Ureter (tissue), 1 donor: ENCODE results near the gene SYNDIG1. TPM values are rescaled to one million over a fixed set of nuclear protein-coding genes. Genes with fewer than 3 reads are reported as not detected.
A peak's percentile ranks its signal among the peaks of the same experiment; 100 is the strongest.

Source experiments
- DNase-seq: peaks from one replicate; pipeline ENCODE4 v3.0.0-alpha.2; 2020; ENCODE audit warnings: low spot score
- total RNA-seq: library from RNA; stranded (reverse); gene quantifications from one replicate; pipeline ENCODE4 v1.2.4, GENCODE V29; 2023
- donor health status: DM: yes; HTN: yes; CAD: no.

SYNDIG1 gene
- total RNA-seq, 1 donor from 2014 or later = 4.6 TPM

- peak; percentile 37 for DNase-seq
These were observed 116.5 kb downstream of the SYNDIG1 start for GRCh38 chr20:24585796-24586522.

DNA sequence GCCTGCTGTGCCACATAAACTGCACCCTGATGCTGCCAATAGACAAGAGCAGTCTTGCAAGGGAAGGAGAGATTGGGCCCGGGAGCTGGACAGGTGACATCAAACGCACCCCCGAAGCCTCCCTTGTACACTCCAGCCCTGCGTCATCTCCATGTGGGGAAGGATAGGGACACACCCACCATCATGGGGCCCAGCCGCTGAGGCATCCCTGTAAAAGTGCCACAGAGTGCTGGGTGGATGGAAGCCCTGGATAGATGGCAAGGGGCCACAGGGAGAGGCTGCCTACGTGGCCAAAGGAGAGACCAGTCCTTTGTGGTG lies 117.1 kb downstream of the SYNDIG1 start:
- DNase-seq = peak; percentile 29

DNA sequence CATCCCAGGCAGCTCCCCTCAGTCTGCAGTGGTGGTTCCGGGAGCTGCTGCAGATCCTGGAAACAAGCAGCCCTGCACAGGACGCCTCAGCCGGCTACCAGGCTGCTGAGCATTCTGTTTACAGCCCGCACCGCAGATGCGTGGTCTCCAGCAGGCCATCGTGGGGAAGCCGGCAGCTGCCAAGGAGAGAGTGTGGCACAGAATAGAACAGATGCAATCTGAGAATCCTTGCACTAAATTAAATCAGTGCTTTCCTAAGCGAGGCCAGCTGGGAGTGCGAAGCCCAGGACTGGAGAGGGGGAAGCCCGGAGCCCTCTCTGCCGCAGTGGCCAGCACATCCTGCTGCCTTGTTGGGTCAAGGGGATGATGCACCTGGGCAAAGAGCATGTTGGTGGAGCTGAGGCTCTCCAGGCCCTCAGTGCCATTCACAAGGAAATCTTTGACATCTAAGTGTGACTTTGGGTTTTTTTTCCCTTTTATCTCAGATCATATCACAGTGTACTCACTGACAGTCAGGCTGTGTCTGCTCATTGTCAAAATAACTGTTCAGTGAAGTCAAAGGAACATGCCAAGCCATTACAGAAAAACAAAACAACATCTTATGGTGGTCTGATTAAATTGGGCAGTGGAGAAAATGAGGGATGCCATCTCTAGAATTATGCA lies 118.1 kb downstream of the SYNDIG1 start:
- peak; percentile 32 for DNase-seq

- peak; percentile 23 for DNase-seq
These were observed 118.7 kb downstream of the SYNDIG1 start for GRCh38 chr20:24588047-24588635.

- DNase-seq = no peak
These were observed 119.4 kb downstream of the SYNDIG1 start for GRCh38 chr20:24588725-24589340.

DNA sequence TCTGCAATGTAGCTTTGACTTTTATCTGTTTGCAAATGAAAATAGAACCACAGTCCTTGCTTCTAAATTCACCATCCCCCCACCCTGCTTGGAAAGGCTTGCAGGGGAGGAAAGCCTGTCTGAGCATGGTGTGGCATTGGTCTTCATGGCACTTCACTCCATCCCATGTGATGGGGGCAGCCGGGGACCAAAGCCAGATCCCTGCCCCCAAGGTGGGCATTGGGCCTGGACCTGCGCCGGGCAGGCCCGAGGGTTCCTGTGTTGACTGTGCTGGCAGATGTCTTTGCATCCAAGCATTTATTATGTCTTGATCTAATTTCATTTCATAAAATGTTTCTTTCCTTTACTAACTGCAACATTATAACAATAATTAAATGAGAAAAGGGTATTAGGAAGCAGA lies 120.0 kb downstream of the SYNDIG1 start:
- DNase-seq = peak; percentile 19

DNA sequence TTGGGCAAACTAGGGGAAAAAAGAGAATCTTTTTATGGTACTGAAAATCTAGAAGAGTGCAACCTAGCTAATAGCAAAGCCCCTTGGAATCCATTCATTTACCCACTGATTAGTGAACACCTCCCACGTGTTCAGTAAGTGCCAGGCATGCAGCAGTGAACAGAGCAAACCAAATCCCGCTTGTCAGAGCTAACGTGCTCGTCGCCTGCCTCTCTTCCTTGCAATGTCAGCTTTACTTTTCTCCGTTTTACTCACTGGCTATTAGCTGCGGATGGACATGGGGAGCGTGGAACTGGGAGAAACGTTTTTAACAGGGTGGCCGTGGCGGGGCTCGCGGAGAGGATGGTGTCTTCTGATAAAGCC lies 120.4 kb downstream of the SYNDIG1 start:
- no peak for DNase-seq

GRCh38 chr20:24590178-24590982 lies 121.0 kb downstream of the SYNDIG1 start:
- DNase-seq = peak; percentile 32

DNA sequence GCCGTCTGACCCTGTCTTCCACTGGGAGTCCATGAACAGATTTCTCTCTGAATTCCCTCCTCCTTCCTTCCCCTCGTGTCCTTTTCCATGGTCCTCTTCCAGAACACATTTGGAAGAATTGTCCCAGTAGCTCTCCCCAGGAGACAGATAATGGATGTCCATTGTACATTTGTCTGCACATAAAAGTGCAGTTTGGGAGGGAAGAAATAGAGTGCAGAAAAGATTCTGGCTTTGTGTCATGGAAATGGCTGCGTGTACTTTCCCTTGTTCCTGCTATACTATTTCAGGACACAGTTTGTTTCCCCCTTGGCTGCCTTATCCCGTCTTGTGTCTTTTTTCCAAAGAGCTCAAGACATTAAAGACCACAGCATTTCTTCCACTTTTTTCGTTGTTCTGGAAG lies 127.6 kb downstream of the SYNDIG1 start:
- DNase-seq = no peak

DNA sequence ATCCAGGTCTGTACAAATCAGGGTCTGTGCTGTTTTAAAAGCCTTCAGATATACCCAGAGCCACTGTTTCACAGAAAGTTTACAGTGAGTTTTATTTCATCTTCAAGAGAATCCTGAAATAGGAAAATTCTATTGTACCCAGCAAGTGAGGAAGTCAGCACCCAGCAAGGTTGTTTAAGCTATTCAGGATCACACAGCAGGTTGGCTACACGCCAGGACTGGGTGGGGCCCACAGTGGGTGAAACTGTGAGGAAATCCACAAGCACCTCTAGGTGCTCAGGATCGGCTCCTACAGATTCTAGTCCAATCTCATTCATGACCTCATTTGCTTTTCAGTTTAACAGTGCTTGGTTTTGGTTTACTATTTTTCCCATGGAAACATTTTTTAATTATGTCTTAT lies 128.9 kb downstream of the SYNDIG1 start:
- peak; percentile 28 for DNase-seq

- DNase-seq = no peak
These were observed 129.6 kb downstream of the SYNDIG1 start for GRCh38 chr20:24598996-24599395.

GRCh38 chr20:24600012-24600411 lies 130.6 kb downstream of the SYNDIG1 start:
- DNase-seq = no peak

DNA sequence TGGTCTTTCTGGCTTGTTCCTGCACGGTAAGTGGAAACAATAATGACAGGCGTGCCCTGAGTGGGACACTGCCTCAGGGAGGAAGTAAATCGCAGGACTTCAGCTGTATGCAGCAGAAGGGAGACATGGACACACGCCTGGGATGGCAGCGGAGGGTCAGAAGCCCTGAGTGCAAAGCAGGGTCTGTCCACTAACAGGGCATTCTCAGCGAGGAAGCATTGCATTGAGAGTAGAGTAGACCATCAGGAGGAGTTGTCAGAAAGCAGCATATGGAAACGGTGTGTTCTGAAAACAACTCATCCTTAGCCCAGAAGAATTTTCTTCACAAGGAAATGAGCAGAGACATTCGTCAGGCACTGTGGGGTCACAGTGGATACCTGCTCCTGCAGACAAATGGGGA lies 134.0 kb downstream of the SYNDIG1 start:
- DNase-seq = no peak

DNA sequence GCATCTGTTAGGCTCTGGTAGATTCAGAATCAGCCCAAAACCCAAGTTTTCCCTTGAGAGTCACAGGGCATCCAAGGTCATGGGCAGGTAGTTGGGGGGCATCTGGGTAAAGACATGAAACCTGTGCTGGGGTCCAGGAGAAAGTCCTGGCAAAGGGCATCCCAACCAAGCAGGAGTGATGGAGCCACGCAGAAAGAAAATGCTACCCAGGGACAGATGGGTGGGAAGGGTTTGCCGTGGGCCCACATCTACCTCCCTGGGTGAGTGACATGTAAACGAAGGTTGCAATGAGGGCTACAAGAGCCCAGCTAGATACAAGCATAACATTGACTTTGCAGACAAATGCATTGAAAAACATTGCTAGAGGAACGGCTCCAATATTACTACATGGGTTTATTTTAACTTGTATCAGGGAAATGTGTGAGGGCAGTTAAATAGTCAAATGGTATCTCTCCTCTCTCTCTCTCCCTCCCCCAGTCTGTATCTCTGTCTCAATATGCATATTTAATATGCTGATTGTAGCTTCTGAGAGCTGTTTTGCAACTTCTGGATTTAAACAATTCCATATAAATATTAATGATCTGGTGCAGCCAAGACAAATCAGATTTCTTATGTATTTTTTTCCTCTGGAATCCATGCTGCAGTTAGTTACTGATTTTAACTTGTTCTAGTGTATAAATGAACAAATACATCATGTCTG lies 135.7 kb downstream of the SYNDIG1 start:
- DNase-seq = peak; percentile 15

DNA sequence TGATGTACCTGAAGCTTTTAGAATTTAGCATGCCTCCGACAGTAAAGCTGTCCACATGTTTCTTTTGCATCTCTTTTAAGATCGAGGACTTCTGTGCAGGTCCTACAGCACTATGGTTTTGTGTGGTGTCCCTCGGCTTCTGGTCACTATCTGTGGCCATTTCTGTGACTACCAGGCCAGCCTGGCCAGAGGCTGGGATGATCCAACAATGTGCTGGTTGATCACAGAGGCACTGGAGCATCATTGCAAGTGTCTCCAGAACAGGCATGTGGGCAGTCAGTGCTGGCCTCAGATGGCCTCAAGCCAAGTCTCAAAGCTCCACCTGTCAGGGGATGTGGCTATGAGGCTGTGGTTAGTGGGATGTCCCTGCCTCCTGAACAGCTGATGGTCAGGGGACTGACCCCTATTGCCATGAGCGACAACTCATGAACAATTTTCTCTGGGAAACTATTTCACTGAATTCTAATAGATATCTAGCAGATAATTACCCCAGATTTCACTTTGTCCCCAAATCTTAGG lies 136.6 kb downstream of the SYNDIG1 start:
- peak; percentile 28 for DNase-seq

- DNase-seq = no peak
These were observed 138.0 kb downstream of the SYNDIG1 start for GRCh38 chr20:24607402-24607801.

DNA sequence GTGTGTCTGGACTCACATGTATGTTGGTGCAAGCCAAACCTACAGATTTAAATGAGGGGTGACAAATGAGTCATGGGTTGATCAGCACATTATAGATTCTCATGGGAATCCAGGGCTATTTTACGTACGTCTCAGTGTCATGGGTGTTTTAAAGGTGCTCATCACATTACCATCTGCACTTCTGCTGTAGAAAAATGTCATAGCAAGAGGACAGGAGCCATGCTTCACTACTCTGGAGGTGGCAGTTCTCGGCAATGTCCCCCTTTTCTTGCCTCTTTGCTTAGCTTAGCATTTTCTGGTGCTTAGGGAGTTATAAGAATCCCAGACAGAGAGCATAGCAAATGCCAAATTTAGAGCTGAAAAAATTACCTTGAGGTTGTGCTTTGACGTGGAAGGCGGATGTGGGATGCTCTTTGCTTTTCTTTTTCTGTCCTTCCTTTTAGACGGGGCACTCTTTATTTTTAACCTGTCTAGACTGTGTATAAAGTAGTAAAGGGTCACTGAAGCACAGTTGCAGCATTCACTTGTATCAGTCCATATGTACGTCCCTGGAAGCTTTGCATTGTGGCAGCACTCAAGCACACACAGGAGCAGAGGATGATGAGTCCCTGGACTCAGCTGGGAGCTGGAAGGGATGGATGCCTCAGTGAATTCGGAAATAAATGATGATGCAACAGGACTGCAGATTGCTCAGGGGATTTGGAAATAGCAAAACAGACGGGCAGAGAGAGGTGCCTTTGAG lies 139.7 kb downstream of the SYNDIG1 start:
- no peak for DNase-seq

- DNase-seq = no peak
These were observed 140.3 kb downstream of the SYNDIG1 start for GRCh38 chr20:24609757-24610156.

- no peak for DNase-seq
These were observed 141.1 kb downstream of the SYNDIG1 start for GRCh38 chr20:24610341-24611115.
